ENCODE results near the gene PYDC1. TPM values are rescaled to one million over a fixed set of nuclear protein-coding genes. Genes with fewer than 3 reads are reported as not detected.

PYDC1 gene
- polyA plus RNA-seq, 1 experiment, result not detected

DNA sequence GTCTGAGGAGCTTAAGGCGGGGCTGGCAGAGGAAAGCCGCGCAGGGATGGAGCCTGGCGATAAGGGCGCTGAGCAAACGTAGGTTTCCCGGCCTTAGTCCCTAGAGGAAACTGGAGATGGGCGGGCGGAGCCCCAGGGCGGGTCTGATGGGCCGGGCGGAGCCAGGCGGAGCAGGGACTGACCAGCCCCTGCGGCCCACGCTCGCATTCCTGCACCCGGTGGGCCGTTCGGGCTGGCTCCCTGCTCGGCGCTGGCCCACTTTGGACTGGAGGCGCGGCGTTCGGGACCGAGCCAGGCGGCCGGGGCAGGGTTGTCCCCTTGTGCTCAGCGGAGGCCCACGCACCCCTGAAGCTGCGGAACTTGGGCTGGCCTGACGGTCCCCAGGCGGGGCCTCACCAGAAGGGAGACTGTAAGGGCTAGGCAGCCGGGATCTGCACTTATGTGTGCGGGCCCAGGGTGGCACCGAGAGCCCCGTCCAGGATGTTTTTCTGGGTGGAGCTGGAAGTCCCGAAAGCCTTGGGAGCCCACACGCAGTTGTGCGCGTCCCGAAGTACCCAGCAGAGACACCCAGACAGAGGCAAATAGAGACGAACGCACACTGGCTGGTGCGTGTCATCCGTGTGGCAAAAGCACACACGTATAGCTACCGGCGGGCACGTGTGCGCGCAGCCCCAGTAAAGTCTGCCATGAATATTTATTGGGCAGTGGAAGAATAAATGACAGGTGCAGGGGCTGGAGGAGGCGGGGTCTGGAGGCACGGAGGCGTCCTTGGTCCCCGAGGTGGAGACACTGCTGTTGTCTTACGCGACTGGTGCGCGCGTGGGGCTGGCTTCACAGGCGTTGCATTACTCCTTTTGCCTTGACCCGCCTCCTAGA, 1.4 kb downstream of the PYDC1 start:
- H3K27me3 ChIP-seq (ENCODE audit: control insufficient read depth, insufficient read depth, low read length), result peaks cover 50% of the 10 kb centered on the region
- peak overlapping the region; percentile 59 for H3K4me3 ChIP-seq (ENCODE audit: low read depth, low read length)
- ChIA-PET POLR2A (interaction anchor here (1.9 to 3.1 kb wide), 2 partner anchors 13 to 35 kb away, joined by 6 to 21 read pairs; partner anchors contain the start of genes FUS and PYCARD), CTCF (interaction anchor here (0.6 to 1.4 kb wide), 2 partner anchors 167 to 224 kb away, joined by 3 to 4 read pairs; no protein-coding TSS in a partner anchor)
- no peak overlapping the region for H3K27ac ChIP-seq (ENCODE audit: low read depth, low read length)
- TF ChIP-seq, protein P1, sequence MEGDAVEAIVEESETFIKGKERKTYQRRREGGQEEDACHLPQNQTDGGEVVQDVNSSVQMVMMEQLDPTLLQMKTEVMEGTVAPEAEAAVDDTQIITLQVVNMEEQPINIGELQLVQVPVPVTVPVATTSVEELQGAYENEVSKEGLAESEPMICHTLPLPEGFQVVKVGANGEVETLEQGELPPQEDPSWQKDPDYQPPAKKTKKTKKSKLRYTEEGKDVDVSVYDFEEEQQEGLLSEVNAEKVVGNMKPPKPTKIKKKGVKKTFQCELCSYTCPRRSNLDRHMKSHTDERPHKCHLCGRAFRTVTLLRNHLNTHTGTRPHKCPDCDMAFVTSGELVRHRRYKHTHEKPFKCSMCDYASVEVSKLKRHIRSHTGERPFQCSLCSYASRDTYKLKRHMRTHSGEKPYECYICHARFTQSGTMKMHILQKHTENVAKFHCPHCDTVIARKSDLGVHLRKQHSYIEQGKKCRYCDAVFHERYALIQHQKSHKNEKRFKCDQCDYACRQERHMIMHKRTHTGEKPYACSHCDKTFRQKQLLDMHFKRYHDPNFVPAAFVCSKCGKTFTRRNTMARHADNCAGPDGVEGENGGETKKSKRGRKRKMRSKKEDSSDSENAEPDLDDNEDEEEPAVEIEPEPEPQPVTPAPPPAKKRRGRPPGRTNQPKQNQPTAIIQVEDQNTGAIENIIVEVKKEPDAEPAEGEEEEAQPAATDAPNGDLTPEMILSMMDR (IDR thresholded peaks at IDR 0.05; ENCODE audit: low read depth, low read length), result no peak
- H3K9me3 ChIP-seq (ENCODE audit: control insufficient read depth, insufficient read depth, low read length), result peaks cover 5% of the 10 kb centered on the region; the same call in 1 of the 2 replicates
- no peak for DNase-seq (ENCODE audit: low read depth, low spot score)

DNA sequence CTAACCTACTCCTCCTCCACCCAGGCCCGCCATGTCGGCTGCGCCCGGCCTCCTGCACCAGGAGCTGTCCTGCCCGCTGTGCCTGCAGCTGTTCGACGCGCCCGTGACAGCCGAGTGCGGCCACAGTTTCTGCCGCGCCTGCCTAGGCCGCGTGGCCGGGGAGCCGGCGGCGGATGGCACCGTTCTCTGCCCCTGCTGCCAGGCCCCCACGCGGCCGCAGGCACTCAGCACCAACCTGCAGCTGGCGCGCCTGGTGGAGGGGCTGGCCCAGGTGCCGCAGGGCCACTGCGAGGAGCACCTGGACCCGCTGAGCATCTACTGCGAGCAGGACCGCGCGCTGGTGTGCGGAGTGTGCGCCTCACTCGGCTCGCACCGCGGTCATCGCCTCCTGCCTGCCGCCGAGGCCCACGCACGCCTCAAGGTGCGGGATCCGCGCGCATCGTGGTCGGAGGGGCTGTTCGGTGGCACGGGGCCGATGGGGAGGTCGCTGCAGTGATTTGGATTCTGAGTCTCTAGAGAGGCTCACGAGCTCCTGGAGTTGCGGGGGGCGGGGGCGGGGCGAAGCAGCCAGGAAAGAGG, 2.1 kb downstream of the PYDC1 start:
- Histone ChIP-seq H3K9me3 (ENCODE audit: control insufficient read depth, insufficient read depth, low read length) (peaks cover 5% of the 10 kb centered on the region; the same call in 1 of the 2 replicates), H3K4me3 (ENCODE audit: low read depth, low read length) (peak overlapping the region; percentile 59), H3K27me3 (ENCODE audit: control insufficient read depth, insufficient read depth, low read length) (peaks cover 53% of the 10 kb centered on the region), H3K27ac (ENCODE audit: low read depth, low read length) (no peak overlapping the region)
- POLR2A ChIA-PET, result interaction anchor here (1.9 to 3.1 kb wide), 2 partner anchors 12 to 35 kb away, joined by 6 to 21 read pairs; partner anchors contain the start of genes FUS and PYCARD
- TF ChIP-seq, protein P1 (IDR thresholded peaks at IDR 0.05; ENCODE audit: low read depth, low read length), result no peak
- CTCF ChIA-PET, result interaction anchor here (1.4 to 1.6 kb wide), 2 partner anchors 168 to 654 kb away, joined by 4 to 5 read pairs; no protein-coding TSS in a partner anchor
- no peak for DNase-seq (ENCODE audit: low read depth, low spot score)

DNA sequence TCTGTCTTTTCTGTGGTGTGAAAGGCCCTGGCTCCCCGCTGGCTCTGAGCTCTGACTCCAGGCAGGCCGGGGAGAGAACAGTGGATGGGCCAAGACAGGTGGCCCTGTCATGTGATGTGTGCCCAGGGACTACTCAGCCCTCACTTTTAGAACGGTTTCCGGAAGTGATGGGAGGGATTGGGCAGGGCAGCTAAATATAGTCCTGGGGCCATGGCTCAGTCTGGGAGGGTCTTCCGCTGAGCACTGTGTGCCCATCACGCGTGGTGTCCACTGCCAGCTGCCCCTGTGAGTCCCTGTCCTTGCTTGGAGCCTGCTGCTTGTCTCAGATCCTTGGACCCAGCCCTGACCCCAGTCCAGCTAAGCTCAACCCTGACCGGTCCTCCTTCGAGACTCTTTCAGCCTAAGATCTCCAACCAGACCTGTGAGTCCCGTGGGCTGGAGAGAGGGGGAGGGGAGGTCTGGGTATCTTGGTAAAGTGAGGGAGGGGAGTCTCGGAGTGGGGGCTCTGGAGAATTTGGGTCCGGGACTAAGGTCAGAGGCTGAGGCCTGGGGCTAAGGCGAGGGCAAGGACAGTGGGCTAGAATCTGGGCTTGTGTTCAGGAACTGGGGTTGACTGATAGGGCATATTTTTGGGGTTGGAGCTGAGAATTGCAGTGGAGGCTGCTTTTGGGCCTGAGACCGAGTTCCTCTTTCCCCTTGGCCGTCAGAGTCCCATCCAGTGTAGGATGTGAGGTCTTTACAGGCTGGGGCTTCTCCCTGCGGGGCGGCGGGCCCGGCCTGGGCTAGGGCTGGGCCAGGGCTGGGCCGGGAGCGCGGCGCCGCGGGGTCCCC, 2.8 kb downstream of the PYDC1 start, which contains the start of gene TRIM72:
Gene TRIM72 (plus strand): TSS at position 243 of the 831 bp plus-strand sequence. CDS start 620 bp downstream, outside the sequence.
- POLR2A ChIA-PET, result interaction anchor here (1.9 kb wide), 1 partner anchor 12 kb away, joined by 6 read pairs; the partner anchor contains the start of gene PYCARD

DNA sequence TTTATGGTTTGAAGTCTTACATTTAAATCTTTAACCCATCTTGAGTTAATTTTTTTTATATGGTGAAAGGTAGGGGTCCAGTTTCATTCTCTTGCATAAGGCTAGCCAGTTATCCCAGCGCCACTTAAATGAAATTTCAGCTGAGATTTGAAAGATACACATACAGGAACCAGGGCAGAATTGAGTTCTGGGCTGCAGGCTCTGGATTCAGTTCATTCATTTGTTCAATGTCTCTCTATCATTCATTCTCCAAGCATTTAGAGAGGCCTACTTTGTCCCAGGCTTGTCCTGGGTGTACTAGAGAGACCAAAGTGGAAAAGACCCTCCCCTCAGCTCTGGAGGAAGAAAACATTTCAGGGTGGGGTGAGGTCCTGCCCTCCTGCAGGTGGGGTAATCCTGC, 3.6 kb downstream of the PYDC1 start:
- Histone ChIP-seq H3K27ac (ENCODE audit: low read depth, low read length) (no peak overlapping the region), H3K4me3 (ENCODE audit: low read depth, low read length) (no peak overlapping the region), H3K9me3 (ENCODE audit: control insufficient read depth, insufficient read depth, low read length) (peaks cover 5% of the 10 kb centered on the region; the same call in 1 of the 2 replicates), H3K27me3 (ENCODE audit: control insufficient read depth, insufficient read depth, low read length) (peaks cover 55% of the 10 kb centered on the region)
- no peak for DNase-seq (ENCODE audit: low read depth, low spot score)
- CTCF ChIA-PET, result interaction anchor here (1.6 kb wide), 1 partner anchor 655 kb away, joined by 5 read pairs; no protein-coding TSS in a partner anchor
- TF ChIP-seq, protein P1 (IDR thresholded peaks at IDR 0.05; ENCODE audit: low read depth, low read length), result no peak
- POLR2A ChIA-PET, result no interaction called here

More for the DNA sequence above, 2.8 kb downstream of the PYDC1 start, which contains the start of gene TRIM72:
- no peak for DNase-seq (ENCODE audit: low read depth, low spot score)
- Histone ChIP-seq H3K9me3 (ENCODE audit: control insufficient read depth, insufficient read depth, low read length) (peaks cover 5% of the 10 kb centered on the region; the same call in 1 of the 2 replicates), H3K27ac (ENCODE audit: low read depth, low read length) (no peak within 1 kb of the TSS), H3K4me3 (ENCODE audit: low read depth, low read length) (peak within 1 kb of the TSS; percentile 59), H3K27me3 (ENCODE audit: control insufficient read depth, insufficient read depth, low read length) (peaks cover 56% of the 10 kb centered on the region)
- TF ChIP-seq, protein P1 (IDR thresholded peaks at IDR 0.05; ENCODE audit: low read depth, low read length), result no peak
- CTCF ChIA-PET, result interaction anchor here (1.4 to 1.6 kb wide), 2 partner anchors 169 to 654 kb away, joined by 4 to 5 read pairs; no protein-coding TSS in a partner anchor
